GM19438 (cell line): ENCODE results near the gene DHX16.

Source experiments
- ATAC-seq: cut with Tn5 transposase; IDR thresholded peaks from one replicate; pipeline ENCODE4 v1.9.1; 2021; ENCODE audit warnings: low read depth; ENCODE audit not compliant: unreplicated experiment

DHX16 gene

DNA sequence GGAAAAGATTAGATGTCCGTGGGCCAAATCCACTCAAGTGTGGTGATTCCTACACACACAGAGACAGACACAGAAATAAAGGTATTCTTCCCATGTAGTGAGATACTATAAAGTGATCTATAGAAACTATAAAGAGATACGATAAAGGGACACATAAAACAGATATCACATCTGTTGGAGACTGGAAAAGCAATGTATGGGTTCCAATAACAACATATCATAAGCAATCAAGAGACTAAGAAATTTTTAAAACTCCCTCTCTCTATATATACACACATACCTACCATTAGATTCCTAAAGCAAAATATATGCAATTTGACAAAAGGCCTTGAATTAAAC is 61.0 kb downstream of the DHX16 start:
- ATAC-seq: no peak

DNA sequence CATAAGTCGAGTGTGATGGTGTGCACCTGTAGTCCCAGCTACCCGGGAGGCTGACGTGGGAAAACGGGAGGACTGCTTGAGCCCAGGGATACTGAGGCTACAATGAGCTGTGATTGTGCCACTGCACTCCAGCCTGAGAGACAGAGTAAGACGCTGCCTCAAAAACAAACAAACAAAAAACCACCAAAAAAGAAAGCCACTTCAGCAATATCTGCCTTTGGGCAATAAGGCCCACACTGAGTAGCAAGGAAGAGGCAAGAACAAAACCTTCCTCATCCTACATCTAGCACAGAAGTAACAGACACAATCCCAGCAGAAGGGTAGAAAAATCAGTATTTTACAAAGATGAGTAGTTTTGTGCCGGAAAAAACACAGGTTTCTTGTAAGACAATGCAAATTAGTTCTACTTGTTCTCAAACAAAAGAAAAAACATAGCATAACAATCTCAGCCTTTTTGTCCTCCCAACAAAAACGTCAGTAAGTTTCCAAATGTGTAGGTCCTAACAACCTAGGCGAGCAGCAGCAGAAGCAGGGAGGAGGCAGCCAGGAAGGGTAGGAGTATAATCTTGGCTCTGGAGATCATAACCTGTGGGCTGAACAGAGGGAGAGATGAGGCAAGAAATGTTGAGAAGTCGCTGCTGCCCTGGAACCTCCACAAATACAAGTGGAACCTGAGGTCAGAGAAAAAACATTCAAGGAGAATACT is 61.5 kb downstream of the DHX16 start:
- ATAC-seq: no peak

DNA sequence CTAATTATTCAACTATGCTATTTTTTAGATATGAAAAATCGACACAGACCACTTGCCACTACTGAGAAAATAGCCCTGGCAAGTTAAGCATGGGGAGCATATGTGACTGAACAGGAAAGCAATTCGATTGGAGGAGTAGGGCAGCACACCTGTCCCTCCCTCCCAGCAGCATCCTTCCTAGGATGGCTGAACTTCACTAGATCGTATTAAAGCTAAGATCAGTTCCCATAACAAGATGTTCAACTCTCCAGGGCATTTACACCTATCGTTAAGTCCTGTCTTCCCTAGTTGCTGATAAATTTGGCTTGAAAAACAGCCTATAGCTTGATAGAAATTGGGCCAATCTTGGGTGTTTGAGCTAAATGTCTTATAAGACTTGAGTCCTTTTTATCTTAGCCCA is 62.7 kb downstream of the DHX16 start:
- ATAC-seq: no peak

DNA sequence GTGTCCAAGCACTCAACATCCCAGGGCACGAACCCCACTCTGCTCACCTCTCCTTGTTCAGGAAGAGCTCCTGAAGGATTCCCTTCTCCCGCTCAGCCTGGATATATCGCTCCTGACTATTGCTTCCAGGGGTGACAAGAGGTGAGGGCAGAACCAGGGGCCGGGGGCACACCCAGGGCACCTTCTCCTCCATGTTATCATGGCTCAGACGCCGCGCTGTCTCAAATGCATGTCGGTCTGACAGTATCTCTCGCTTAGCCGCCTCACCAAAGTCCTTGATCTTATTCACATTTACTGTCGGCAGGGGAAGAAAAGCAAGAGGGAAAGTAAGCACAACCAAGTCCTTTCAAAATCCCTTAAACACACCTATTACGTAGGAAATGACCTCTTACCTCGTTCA is 68.8 kb downstream of the DHX16 start:
- ATAC-seq: no peak
